Parathyroid adenoma (tissue), 2 donors: ENCODE data around the gene FGF10.

Experiments used
- H2AFZ ChIP-seq: fragments of 300-600 bp; sonication (generic); one replicate; pipeline ENCODE4 v1.7.0; 2017; ENCODE audit warnings: antibody characterized with exemption, mild to moderate bottlenecking
- H3K27ac ChIP-seq: fragments of 300-600 bp; sonication (generic); one replicate; pipeline ENCODE4 v1.7.0; 2017
- H3K27me3 ChIP-seq: fragments of 300-600 bp; sonication (generic); one replicate; pipeline ENCODE4 v1.7.0; 2017; ENCODE audit warnings: low read length; ENCODE audit not compliant: control insufficient read depth, insufficient read depth
- H3K36me3 ChIP-seq: fragments of 300-600 bp; sonication (generic); one replicate; pipeline ENCODE4 v1.7.0; 2017; ENCODE audit warnings: low read length; ENCODE audit not compliant: control insufficient read depth, insufficient read depth
- H3K4me1 ChIP-seq: fragments of 300-600 bp; sonication (generic); one replicate; pipeline ENCODE4 v1.7.0; 2017; ENCODE audit warnings: control low read depth
- H3K4me2 ChIP-seq: fragments of 300-600 bp; sonication (generic); one replicate; pipeline ENCODE4 v1.7.0; 2017; ENCODE audit warnings: low read length
- H3K4me3 ChIP-seq: fragments of 300-600 bp; sonication (generic); one replicate; pipeline ENCODE4 v1.7.0; 2017; ENCODE audit warnings: low read depth, low read length
- H3K79me2 ChIP-seq: fragments of 300-600 bp; sonication (generic); one replicate; pipeline ENCODE4 v1.7.0; 2017; ENCODE audit warnings: control low read depth
- H3K9ac ChIP-seq: fragments of 300-600 bp; sonication (generic); one replicate; pipeline ENCODE4 v1.7.0; 2017; ENCODE audit warnings: mild to moderate bottlenecking
- H3K9me3 ChIP-seq: fragments of 300-600 bp; sonication (generic); one replicate; pipeline ENCODE4 v1.7.0; 2017; ENCODE audit warnings: low read length; ENCODE audit not compliant: control insufficient read depth
- TF ChIP-seq, protein P1 (sequence below): fragments of 300-600 bp; sonication (generic); IDR thresholded peaks from one replicate; pipeline ENCODE4 v1.7.0; 2017; ENCODE audit warnings: antibody characterized with exemption, mild to moderate bottlenecking
- donor health status: primary hyperparathyroidism.

The FGF10 gene

DNA sequence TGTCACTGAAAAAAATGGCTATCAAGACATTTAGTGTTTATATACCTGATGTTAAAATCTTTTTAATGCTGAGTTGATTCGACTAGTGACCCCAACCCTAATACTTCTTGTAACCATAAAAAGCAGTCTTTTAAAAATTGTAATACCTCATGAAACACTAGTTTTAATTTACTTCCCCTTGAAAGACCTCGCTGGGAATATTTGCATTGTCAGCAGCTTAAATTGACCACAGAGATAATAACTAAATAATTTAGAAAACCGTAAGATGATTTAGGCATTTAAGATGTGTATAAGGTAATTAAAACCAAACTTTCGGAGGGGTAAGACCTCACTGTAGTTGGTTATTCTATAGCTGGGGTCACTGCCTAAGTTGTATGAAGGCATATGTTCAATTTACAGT lies 89.8 kb downstream of the FGF10 start:
- no peaks in the 10 kb centered on the region for H3K27me3 ChIP-seq
- H3K36me3 ChIP-seq = no peaks in the 10 kb centered on the region
- no peaks in the 10 kb centered on the region for H3K4me1 ChIP-seq
- no peak overlapping the region for H2AFZ ChIP-seq
- no peak overlapping the region for H3K9ac ChIP-seq
- H3K27ac ChIP-seq = no peak overlapping the region
- H3K9me3 ChIP-seq = no peaks in the 10 kb centered on the region
- H3K4me2 ChIP-seq = no peak overlapping the region
- H3K79me2 ChIP-seq = no peaks in the 10 kb centered on the region
- H3K4me3 ChIP-seq = no peak overlapping the region
- TF ChIP-seq, protein P1, sequence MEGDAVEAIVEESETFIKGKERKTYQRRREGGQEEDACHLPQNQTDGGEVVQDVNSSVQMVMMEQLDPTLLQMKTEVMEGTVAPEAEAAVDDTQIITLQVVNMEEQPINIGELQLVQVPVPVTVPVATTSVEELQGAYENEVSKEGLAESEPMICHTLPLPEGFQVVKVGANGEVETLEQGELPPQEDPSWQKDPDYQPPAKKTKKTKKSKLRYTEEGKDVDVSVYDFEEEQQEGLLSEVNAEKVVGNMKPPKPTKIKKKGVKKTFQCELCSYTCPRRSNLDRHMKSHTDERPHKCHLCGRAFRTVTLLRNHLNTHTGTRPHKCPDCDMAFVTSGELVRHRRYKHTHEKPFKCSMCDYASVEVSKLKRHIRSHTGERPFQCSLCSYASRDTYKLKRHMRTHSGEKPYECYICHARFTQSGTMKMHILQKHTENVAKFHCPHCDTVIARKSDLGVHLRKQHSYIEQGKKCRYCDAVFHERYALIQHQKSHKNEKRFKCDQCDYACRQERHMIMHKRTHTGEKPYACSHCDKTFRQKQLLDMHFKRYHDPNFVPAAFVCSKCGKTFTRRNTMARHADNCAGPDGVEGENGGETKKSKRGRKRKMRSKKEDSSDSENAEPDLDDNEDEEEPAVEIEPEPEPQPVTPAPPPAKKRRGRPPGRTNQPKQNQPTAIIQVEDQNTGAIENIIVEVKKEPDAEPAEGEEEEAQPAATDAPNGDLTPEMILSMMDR = no peak

DNA sequence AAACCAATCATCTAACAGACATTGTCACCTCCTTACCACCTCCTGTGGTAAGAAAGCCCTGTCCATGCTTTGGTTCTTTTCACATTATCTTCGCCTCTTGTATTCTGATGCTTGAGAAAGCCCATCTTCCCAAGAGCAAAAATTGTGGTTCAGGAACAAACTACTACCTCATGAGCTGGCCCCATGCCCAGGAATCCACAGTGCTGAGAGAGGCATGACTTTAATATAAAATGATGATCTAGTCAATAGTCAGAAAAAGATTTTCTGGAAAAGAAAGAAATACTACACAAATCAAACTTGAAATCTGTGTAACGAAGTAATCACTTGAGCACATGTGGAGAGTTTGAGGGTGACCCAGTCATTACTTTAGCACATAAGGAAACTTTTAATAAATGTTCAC lies 94.7 kb downstream of the FGF10 start:
- no peaks in the 10 kb centered on the region for H3K4me1 ChIP-seq
- no peaks in the 10 kb centered on the region for H3K9me3 ChIP-seq
- TF ChIP-seq, protein P1 = no peak

DNA sequence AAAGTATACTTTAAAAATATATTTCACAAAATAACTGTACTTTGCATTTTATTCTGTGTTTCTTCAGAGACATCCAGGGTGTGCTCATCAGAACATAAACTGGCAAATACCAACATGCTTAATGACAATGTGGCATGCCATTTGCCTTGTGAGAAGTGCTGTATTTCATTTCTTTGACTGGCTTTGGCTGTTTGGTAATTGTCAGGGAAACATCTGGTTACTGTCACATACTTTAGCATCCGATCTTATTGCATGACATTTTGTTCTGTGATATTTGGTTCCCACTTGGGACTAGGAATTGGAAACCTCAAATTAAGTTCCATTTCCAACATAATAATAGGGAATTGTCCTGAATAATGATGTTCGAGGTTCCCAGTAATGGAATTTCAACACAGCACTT lies 96.5 kb downstream of the FGF10 start:
- Histone ChIP-seq H3K4me1 (no peaks in the 10 kb centered on the region), H3K9me3 (no peaks in the 10 kb centered on the region), H3K27ac (no peak overlapping the region), H3K36me3 (no peaks in the 10 kb centered on the region), H3K9ac (no peak overlapping the region), H3K4me2 (no peak overlapping the region), H3K27me3 (no peaks in the 10 kb centered on the region), H2AFZ (no peak overlapping the region), H3K79me2 (no peaks in the 10 kb centered on the region), H3K4me3 (no peak overlapping the region)
- TF ChIP-seq, protein P1 = no peak

More for the DNA sequence above, 94.7 kb downstream of the FGF10 start:
- Histone ChIP-seq H3K27me3 (no peaks in the 10 kb centered on the region), H2AFZ (no peak overlapping the region), H3K79me2 (no peaks in the 10 kb centered on the region), H3K4me2 (no peak overlapping the region), H3K9ac (no peak overlapping the region), H3K36me3 (no peaks in the 10 kb centered on the region), H3K27ac (no peak overlapping the region), H3K4me3 (no peak overlapping the region)

DNA sequence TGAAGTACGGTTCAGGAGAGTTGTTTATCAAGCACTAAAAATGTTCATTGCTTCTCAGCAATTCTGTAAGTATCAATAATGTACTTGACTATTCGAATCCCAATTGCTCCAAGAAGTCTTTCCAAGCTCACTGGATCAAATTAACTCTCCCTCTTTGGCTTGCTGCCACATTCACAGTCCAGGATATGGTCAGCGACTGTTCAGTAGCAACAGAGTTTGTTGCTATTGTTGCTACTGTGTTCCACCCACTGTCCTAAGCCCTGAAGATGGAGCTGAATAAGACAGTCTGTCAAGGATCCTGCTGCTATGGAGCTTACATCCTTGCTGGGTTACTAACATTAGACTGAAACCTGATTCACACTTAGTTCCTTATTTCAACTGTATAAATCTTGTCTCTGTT lies 110.8 kb downstream of the FGF10 start:
- Histone ChIP-seq H3K27ac (no peak overlapping the region), H3K9ac (no peak overlapping the region), H3K4me3 (no peak overlapping the region), H3K27me3 (no peaks in the 10 kb centered on the region), H3K79me2 (no peaks in the 10 kb centered on the region), H3K36me3 (no peaks in the 10 kb centered on the region), H3K9me3 (no peaks in the 10 kb centered on the region), H3K4me2 (no peak overlapping the region), H3K4me1 (no peaks in the 10 kb centered on the region), H2AFZ (no peak overlapping the region)
- TF ChIP-seq, protein P1 = no peak

DNA sequence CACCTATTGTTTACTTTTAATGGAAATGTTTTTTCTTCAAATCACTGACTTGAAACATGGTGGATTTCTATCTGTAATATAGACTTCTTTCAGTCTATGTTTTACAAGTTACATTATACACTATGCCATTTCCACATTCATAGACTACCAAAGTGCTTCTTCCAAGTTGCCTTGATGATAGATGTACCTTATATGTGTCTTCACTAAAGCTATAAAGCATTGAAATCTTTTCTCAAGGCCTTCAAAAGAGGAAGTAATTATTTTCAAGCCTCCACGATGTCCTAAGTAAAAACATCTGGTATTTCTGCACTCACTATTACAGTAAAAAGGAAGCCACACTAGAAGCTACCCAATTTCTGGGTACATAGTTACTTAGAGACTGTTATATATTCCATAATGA lies 113.3 kb downstream of the FGF10 start:
- Histone ChIP-seq H3K27me3 (no peaks in the 10 kb centered on the region), H3K36me3 (no peaks in the 10 kb centered on the region), H3K9ac (no peak overlapping the region), H2AFZ (no peak overlapping the region), H3K9me3 (no peaks in the 10 kb centered on the region), H3K4me3 (no peak overlapping the region), H3K4me1 (no peaks in the 10 kb centered on the region), H3K27ac (no peak overlapping the region), H3K79me2 (no peaks in the 10 kb centered on the region), H3K4me2 (no peak overlapping the region)
- TF ChIP-seq, protein P1 = no peak
